Posterior cingulate gyrus (tissue), 11 donors: ENCODE measurements around the gene BPIFA1.
A peak's percentile ranks its signal among the peaks of the same experiment; 100 is the strongest.

Source experiments
- DNase-seq, 10 donors: peaks; one replicate each; pipeline versions ENCODE4 v3.0.0 to v3.0.0-alpha.2; 2020 to 2021; ENCODE audit warnings: mixed read lengths in 3 of 10
- intact Hi-C: fragments of 100-400 bp; cut with DNase I; formaldehyde crosslinking; loops from one replicate; pipeline ENCODE4 v1.15.1; 2023

The BPIFA1 gene

GRCh38 chr20:33235696-33236095, at the start of gene BPIFA1:
Gene BPIFA1 (plus strand): TSS chr20:33235996. CDS start chr20:33237712, 1,716 bp downstream.
- DNase-seq = no peak
- intact Hi-C loops = no loop called here

- intact Hi-C loops = no loop called here
- DNase-seq = no peak
These were observed 48.3 kb upstream of the BPIFA1 start for GRCh38 chr20:33187491-33187890.

- intact Hi-C loops = no loop called here
- no peak for DNase-seq
These were observed 47.4 kb upstream of the BPIFA1 start for GRCh38 chr20:33188421-33188820.

DNA sequence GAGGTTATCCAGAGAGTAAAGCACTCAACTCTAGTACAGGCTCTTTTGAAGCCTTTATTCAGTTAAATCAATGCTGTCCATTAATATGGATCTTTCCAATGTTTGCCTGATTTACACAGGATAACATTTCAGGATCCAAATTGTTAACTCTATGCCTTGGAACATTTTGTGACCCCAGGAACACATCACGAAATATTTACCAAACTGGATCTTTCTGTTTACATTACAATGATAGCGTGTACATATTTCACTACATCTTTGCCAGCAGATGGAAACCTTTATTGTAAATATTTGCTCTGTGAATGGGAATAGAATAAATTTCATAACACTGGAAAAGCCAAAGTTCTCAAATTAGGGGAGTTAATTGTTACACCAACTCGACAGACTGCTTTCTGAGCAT, 44.3 kb upstream of the BPIFA1 start:
- DNase-seq = no peak
- intact Hi-C loops = no loop called here

- DNase-seq = no peak
- intact Hi-C loops = no loop called here
These were observed 43.8 kb upstream of the BPIFA1 start for GRCh38 chr20:33191955-33192354.

DNA sequence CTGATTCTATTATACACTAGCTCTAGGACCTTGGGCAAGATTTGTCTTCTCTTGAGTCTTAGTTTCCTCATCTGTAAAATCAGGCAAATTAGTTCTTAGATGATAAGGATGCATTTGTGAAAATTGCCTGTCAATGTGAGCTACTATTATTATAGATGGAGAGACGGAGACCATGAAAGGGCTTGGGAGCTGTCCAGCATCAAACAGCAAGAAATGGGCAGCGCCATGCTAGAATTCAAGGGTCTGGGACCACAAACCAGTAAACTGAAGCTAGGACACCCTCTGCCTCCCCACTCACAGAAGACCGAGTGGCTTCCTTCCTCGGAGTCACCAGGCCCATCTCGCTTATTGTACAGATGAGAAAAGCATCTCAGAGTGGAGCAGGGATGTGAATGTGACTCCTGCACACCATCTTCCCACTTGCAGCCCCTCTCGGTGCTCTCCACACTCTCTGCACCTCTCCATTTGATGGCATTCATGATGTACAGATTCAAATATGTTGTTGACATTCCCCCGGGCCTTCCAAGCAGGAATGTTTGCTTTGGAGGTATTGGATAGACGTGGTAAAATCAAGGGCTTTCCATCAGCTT, 42.8 kb upstream of the BPIFA1 start:
- intact Hi-C loops = no loop called here
- DNase-seq = no peak

GRCh38 chr20:33199026-33199425, 36.8 kb upstream of the BPIFA1 start:
- DNase-seq = no peak
- intact Hi-C loops = no loop called here

GRCh38 chr20:33202451-33202850, 33.3 kb upstream of the BPIFA1 start:
- intact Hi-C loops = no loop called here
- DNase-seq = no peak

DNA sequence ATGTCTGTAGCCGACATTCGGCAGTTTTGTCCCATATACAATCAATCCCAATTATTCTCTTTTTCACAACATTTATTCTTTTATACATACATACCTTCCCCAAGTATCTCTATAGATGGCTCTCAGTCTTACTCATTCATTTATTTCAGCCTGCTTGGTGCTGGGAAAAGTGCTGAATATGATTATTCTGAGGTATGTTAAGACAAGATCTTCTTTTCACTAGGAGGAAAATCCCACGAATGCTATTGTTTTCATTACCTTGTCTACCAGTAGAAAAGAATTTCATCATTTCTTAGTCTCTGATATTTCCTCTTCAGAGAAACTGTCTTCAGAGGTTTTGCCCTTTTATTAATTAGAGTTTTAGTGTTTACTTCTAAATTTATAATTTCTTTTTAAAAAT, 32.4 kb upstream of the BPIFA1 start:
- intact Hi-C loops = no loop called here

GRCh38 chr20:33209789-33210188, 26.0 kb upstream of the BPIFA1 start:
- peak in 6 of 10 donors; percentile 23 to 90 (median 56) for DNase-seq
- intact Hi-C loops = loop anchor here (10.0 kb wide), 1 partner anchor 195 kb away; no protein-coding TSS in a partner anchor

More for the DNA sequence above, 32.4 kb upstream of the BPIFA1 start:
- no peak for DNase-seq

DNA sequence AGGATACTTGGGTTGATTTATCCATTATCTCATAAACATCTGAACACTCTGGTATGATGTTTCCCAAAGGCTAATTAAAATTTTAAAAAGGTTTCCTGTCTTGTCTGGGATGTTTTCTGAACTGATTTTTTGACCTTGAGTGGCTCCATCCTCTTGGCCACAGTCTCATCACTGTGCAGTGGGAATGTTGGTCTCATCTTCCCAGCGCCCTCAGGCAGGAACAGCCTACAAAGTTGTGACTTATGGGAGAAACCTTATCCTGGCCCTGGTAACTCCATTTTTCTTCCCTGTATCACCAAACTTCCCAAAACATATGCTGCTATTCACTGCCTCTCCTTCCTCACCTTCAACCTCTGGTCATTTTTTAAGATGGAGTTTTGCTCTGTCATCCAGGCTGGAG, 25.4 kb upstream of the BPIFA1 start:
- no peak for DNase-seq
- intact Hi-C loops = loop anchor here (10.0 kb wide), 1 partner anchor 196 kb away; no protein-coding TSS in a partner anchor

GRCh38 chr20:33211817-33212424, 23.9 kb upstream of the BPIFA1 start:
- DNase-seq = peak in 6 of 10 donors; percentile 9 to 87 (median 46)
- intact Hi-C loops = loop anchor here (10.0 kb wide), 1 partner anchor 197 kb away; no protein-coding TSS in a partner anchor

- no peak for DNase-seq
- intact Hi-C loops = loop anchor here (10.0 kb wide), 1 partner anchor 202 kb away; no protein-coding TSS in a partner anchor
These were observed 18.7 kb upstream of the BPIFA1 start, which contains the start of gene BPIFA3 for GRCh38 chr20:33217052-33217451. Gene BPIFA3 (plus strand): TSS chr20:33217352. CDS start chr20:33217537, 185 bp downstream.

- DNase-seq = no peak
- intact Hi-C loops = no loop called here
These were observed 11.4 kb upstream of the BPIFA1 start for GRCh38 chr20:33224399-33224798.

- no peak for DNase-seq
- intact Hi-C loops = no loop called here
These were observed 6.0 kb upstream of the BPIFA1 start for GRCh38 chr20:33229843-33230242.

GRCh38 chr20:33231237-33231636, 4.6 kb upstream of the BPIFA1 start:
- intact Hi-C loops = no loop called here
- no peak for DNase-seq

GRCh38 chr20:33232486-33233072, 3.2 kb upstream of the BPIFA1 start:
- no peak for DNase-seq
- intact Hi-C loops = no loop called here

DNA sequence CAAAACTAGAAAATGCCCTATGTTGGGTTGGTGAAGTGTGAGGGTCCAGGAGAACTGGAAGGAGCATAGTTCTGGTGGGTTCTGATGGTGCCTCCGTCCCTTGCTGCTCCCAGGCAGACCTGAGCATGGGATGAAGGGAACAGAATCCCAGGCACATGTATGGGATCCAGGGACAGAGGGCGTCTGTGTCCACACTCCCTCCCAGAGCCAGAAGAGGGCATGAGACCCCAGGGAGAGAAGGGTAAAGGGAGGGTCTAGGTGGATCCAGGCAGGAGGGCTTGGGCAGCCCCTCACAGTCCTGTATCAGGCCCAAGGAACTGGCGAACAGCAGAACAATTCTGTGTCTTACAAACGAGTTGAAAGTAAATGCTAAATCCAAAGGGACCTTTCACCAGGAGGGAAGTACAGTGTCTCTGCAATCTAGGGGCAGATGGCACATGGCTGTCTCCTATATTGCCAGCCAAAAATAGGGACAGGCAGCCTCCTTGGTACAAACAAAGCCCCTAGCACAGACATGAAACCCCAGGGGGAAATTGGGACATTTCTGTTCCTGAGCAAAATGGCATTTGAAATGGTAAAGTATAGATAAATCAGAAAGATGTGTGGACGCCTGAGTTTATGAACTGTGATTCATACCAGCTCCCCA, 2.5 kb upstream of the BPIFA1 start:
- DNase-seq = peak in 1 of 10 donors; percentile 11
- intact Hi-C loops = no loop called here

GRCh38 chr20:33234050-33234449, 1.7 kb upstream of the BPIFA1 start:
- no peak for DNase-seq
- intact Hi-C loops = no loop called here

DNA sequence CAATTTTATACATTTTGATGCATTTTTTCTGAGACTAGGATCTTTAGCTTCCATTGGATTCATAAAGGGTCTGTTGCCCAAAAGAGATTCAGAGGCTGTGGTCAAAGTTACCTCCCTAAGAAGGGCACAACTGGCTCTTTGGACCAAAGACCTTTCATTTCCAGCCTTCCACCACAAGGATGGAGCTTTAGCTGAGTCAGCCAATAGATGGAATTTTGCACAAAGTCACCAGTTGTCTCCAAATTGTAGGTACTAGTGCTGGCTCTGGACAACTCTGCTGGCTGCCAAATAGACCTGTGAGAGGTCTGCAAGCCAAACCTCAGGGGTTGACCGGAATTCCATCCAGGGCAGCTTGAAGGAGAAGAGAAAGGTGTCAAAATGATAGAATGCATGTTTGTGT, 555 bp downstream of the BPIFA1 start:
- intact Hi-C loops = no loop called here
- no peak for DNase-seq

DNA sequence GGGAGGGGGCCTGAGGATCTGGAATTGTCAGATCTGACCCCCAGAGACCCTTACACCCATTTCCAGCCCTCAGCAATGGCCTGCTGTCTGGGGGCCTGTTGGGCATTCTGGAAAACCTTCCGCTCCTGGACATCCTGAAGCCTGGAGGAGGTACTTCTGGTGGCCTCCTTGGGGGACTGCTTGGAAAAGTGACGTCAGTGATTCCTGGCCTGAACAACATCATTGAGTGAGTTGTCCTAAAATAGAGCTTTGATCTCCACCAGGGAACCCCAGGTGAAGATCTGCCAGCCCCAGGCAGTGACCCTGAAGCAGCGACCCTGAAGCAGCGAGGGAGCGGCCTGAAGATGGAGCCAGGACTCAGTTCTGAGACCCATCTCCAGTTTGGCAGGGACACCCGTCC, 2.2 kb downstream of the BPIFA1 start:
- DNase-seq = no peak
- intact Hi-C loops = no loop called here
